Left lung (tissue), 10 donors: ENCODE measurements around the gene SPEN. TPM values are rescaled to one million over a fixed set of nuclear protein-coding genes. Genes with fewer than 3 reads are reported as not detected.

Experiments
- ATAC-seq: fragments of 200-7000 bp; cut with Tn5 transposase; one replicate; pipeline ENCODE4 v1.9.1; 2020; ENCODE audit warnings: moderate library complexity
- DNase-seq, 4 donors: peaks; one replicate each; pipeline ENCODE4 v3.0.0-alpha.2; 2013 to 2020
- H3K27ac ChIP-seq, 2 donors: fragments of 200-600 bp; sonication (generic) in 1 of 2; one replicate each; pipeline versions ENCODE4 v1.5.0 to v1.8.0; 2020 to 2021
- H3K27me3 ChIP-seq, 2 donors: fragments of 200-600 bp; sonication (generic) in 1 of 2; one replicate each; pipeline versions ENCODE4 v1.5.0 to v1.8.0; 2020 to 2021
- H3K36me3 ChIP-seq, 2 donors: fragments of 200-600 bp; sonication (generic) in 1 of 2; one replicate each; pipeline versions ENCODE4 v1.5.0 to v1.8.0; 2020 to 2021
- H3K4me1 ChIP-seq, 2 donors: fragments of 200-600 bp; one replicate each; pipeline ENCODE4 v1.8.0; 2021
- H3K4me3 ChIP-seq, 2 donors: fragments of 200-600 bp; sonication (generic) in 1 of 2; one replicate each; pipeline versions ENCODE4 v1.5.0 to v1.8.0; 2020 to 2021; ENCODE audit warnings: mild to moderate bottlenecking in 1 of 2
- H3K9me3 ChIP-seq, 2 donors: fragments of 200-600 bp; sonication (generic) in 1 of 2; one replicate each; pipeline versions ENCODE4 v1.5.0 to v1.8.0; 2020 to 2021
- intact Hi-C, 2 donors: fragments of 100-400 bp; cut with DNase I; formaldehyde crosslinking; loops; one replicate each; pipeline versions ENCODE4 v1.11.2 to v1.14.2; 2022
- polyA plus RNA-seq, 6 donors: library from polyadenylated mRNA; unstranded; fragments of 120-200 nt; gene quantifications; one replicate each; pipeline ENCODE4 v1.2.1, GENCODE V29; 2013; ENCODE audit not compliant: insufficient read length in 6 of 6
- total RNA-seq, 2 donors: library from RNA; stranded (reverse); fragmentation: NEBNext Ultra II Directional; extraction: Animal tissue kit (Norgen Biotek cat#: 25700); gene quantifications; one replicate each; pipeline ENCODE4 v1.2.1, GENCODE V29; 2021
- TF ChIP-seq, protein P1 (sequence below), 2 donors: fragments of 200-600 bp; sonication (generic) in 1 of 2; IDR thresholded peaks; one replicate each; pipeline versions ENCODE4 v1.5.0 to v1.8.0; 2021; ENCODE audit warnings: antibody characterized with exemption in 2 of 2
- donor health status: DM: no; HTN: yes; CAD: no.
- donor health status: DM: no; HTN: no; CAD: no.

Gene SPEN
- total and polyA plus RNA-seq, 8 donors = 37.2 to 71.4 (median 63.3) TPM

DNA sequence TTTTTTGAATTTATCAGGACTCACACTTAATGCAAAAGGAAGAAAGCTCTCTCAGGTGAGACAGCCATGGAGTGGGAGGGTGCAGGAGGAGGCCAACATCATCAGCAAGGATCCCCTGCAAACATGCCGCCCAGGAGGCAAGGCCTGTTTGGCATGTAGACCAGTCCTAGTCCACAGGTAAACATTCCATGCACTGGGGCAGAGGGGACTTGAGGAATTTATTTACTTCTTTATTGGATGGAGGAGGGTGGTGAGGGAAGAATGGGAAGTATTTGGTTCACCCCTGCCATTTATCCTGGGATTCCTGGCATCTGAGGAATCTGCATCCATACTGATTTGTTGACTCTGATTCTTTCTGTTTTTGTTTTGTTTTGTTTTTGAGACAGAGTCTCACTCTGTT, 38.6 kb upstream of the SPEN start:
- no peak for DNase-seq
- no peak overlapping the region for H3K4me3 ChIP-seq
- no peaks in the 10 kb centered on the region for H3K4me1 ChIP-seq
- no peak for ATAC-seq
- no peak overlapping the region for H3K27ac ChIP-seq
- no peaks in the 10 kb centered on the region for H3K27me3 ChIP-seq
- TF ChIP-seq, protein P1, sequence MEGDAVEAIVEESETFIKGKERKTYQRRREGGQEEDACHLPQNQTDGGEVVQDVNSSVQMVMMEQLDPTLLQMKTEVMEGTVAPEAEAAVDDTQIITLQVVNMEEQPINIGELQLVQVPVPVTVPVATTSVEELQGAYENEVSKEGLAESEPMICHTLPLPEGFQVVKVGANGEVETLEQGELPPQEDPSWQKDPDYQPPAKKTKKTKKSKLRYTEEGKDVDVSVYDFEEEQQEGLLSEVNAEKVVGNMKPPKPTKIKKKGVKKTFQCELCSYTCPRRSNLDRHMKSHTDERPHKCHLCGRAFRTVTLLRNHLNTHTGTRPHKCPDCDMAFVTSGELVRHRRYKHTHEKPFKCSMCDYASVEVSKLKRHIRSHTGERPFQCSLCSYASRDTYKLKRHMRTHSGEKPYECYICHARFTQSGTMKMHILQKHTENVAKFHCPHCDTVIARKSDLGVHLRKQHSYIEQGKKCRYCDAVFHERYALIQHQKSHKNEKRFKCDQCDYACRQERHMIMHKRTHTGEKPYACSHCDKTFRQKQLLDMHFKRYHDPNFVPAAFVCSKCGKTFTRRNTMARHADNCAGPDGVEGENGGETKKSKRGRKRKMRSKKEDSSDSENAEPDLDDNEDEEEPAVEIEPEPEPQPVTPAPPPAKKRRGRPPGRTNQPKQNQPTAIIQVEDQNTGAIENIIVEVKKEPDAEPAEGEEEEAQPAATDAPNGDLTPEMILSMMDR (IDR thresholded peaks at IDR 0.05) = no peak
- H3K36me3 ChIP-seq = no peaks in the 10 kb centered on the region
- intact Hi-C loops = no loop called here
- no peaks in the 10 kb centered on the region for H3K9me3 ChIP-seq

DNA sequence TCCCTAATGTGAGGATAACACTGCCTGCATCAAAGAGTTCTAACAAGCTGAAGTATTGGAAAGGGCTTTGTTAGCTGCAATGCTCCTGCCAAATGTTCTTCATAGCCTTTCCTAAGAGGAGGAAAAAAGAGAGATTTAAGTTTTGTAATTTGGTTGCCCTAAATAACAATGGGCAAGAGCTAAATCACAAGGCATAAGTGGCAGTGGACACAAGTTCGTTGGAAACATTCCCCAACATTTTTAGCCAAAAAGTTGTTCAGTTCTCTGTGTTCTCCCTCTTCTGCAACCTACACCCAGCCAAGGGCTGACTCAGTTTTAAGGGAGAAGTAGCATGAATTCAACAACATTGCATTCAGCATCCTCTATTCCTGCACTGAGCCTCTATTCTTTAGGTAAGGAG, 37.4 kb upstream of the SPEN start:
- TF ChIP-seq, protein P1 (IDR thresholded peaks at IDR 0.05) = no peak
- Histone ChIP-seq H3K4me3 (no peak overlapping the region), H3K4me1 (no peaks in the 10 kb centered on the region), H3K27ac (no peak overlapping the region), H3K27me3 (no peaks in the 10 kb centered on the region), H3K36me3 (no peaks in the 10 kb centered on the region), H3K9me3 (no peaks in the 10 kb centered on the region)
- intact Hi-C loops = no loop called here
- DNase-seq (no peak), ATAC-seq (no peak)

DNA sequence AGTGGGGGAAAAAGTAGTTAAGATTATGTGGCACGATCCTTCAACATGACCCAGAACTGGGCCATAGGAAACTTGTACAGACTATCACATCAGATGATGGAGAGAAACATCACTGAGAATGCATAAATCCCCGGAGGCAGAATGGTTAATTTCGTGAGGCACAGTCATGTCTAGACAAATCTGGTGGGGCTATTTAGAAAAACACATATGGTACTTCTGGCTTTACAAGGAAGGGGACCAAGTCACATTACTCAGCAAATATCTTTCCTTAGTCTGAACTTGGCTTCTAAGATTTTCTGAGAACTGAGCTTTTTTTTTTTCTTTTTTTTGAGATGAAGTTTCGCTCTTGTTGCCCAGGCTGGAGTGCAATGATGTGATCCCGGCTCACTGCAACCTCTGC, 30.8 kb upstream of the SPEN start:
- Histone ChIP-seq H3K27ac (no peak overlapping the region), H3K36me3 (no peaks in the 10 kb centered on the region), H3K27me3 (no peaks in the 10 kb centered on the region), H3K4me3 (no peak overlapping the region), H3K9me3 (no peaks in the 10 kb centered on the region), H3K4me1 (peaks cover 0 to 7% of the 10 kb centered on the region in 2 donors)
- no peak for DNase-seq
- intact Hi-C loops = loop anchor here in 1 of 2 donors (5.0 kb wide), 1 partner anchor 176 kb away; no protein-coding TSS in a partner anchor
- ATAC-seq = no peak
- TF ChIP-seq, protein P1 (IDR thresholded peaks at IDR 0.05) = no peak

DNA sequence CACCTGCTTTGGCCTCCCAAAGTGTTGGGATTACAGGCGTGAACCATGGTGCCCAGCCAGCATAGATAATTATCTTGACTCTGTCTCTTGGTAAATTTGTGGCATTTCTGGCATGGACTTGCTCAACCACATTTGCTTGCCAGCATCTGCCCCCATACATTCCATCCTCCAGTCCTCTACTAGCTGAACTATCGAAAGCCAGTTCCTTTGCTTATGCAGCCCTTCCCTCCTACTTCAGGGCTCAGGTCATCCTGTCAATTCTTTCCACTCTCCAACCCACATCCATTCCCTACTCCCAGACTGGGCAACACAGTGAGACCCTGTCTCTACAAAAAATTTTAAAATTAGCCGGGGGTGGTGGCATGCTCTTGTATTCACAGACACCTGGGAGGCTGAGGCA, 27.0 kb upstream of the SPEN start:
- Histone ChIP-seq H3K27me3 (no peaks in the 10 kb centered on the region), H3K4me1 (peaks cover 0 to 5% of the 10 kb centered on the region in 2 donors), H3K9me3 (no peaks in the 10 kb centered on the region), H3K27ac (no peak overlapping the region), H3K4me3 (no peak overlapping the region), H3K36me3 (no peaks in the 10 kb centered on the region)
- TF ChIP-seq, protein P1 (IDR thresholded peaks at IDR 0.05) = no peak
- intact Hi-C loops = no loop called here
- DNase-seq = no peak
- no peak for ATAC-seq

DNA sequence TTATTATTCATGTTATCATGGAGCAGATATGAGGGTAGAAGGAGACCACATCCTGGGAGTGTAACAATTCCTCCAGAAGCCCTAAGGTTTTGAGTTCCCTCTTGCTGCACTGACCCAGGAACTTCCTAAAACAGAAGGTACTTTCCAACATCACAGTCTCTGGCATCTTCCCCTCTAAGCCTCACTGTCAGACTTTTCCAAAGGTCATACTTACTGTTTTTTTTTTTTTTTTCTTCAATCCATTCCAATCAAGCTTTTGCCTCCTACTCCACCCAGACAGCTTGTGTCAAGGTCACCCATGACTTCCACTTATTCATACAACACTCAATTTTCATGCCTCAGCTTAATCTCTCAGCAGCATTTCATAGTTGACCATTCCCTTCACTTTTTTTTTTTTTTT, 21.7 kb upstream of the SPEN start:
- TF ChIP-seq, protein P1 (IDR thresholded peaks at IDR 0.05) = no peak
- no peak overlapping the region for H3K27ac ChIP-seq
- DNase-seq (no peak), ATAC-seq (peak; percentile 42)
- peaks cover 0 to 20% of the 10 kb centered on the region in 2 donors for H3K4me1 ChIP-seq
- H3K4me3 ChIP-seq = no peak overlapping the region
- intact Hi-C loops = no loop called here
- H3K27me3 ChIP-seq = no peaks in the 10 kb centered on the region
- no peaks in the 10 kb centered on the region for H3K36me3 ChIP-seq
- no peaks in the 10 kb centered on the region for H3K9me3 ChIP-seq
